ENCODE results near the gene FKBP2. TPM values are rescaled to one million over a fixed set of nuclear protein-coding genes. Genes with fewer than 3 reads are reported as not detected.

FKBP2 gene
- total RNA-seq, 1 donor from 2014 or later = 52.8 TPM

GRCh38 chr11:64286801-64287159 is 45.9 kb downstream of the FKBP2 start:
- no peak for TF ChIP-seq CTCF (conservative IDR thresholded peaks at IDR 0.05)
- Mint-ChIP-seq H3K4me3 (peak overlapping the region; percentile 86), H3K27ac (no peak overlapping the region), H3K4me1 (ENCODE audit: unreplicated experiment) (peaks cover 13% of the 10 kb centered on the region), H3K27me3 (peaks cover 23% of the 10 kb centered on the region), H3K36me3 (peaks cover 10% of the 10 kb centered on the region), H3K9me3 (no peaks in the 10 kb centered on the region)
- no peak for DNase-seq (ENCODE audit: extremely low spot score, unreplicated experiment)

- H3K36me3 Mint-ChIP-seq = peaks cover 10% of the 10 kb centered on the region
- H3K4me3 Mint-ChIP-seq = peak overlapping the region; percentile 69
- no peak overlapping the region for H3K27ac Mint-ChIP-seq
These were observed 46.9 kb downstream of the FKBP2 start for GRCh38 chr11:64287676-64288352.

GRCh38 chr11:64288353-64288750 is 47.5 kb downstream of the FKBP2 start:
- Mint-ChIP-seq H3K4me1 (ENCODE audit: unreplicated experiment) (peaks cover 9% of the 10 kb centered on the region), H3K27me3 (peaks cover 33% of the 10 kb centered on the region), H3K9me3 (no peaks in the 10 kb centered on the region), H3K36me3 (peaks cover 10% of the 10 kb centered on the region), H3K4me3 (no peak overlapping the region), H3K27ac (no peak overlapping the region)
- no peak for TF ChIP-seq CTCF (conservative IDR thresholded peaks at IDR 0.05)
- no peak for DNase-seq (ENCODE audit: extremely low spot score, unreplicated experiment)

More at GRCh38 chr11:64287676-64288352, 46.9 kb downstream of the FKBP2 start:
- Mint-ChIP-seq H3K27me3 (peaks cover 28% of the 10 kb centered on the region), H3K4me1 (ENCODE audit: unreplicated experiment) (peaks cover 12% of the 10 kb centered on the region), H3K9me3 (no peaks in the 10 kb centered on the region)
- DNase-seq (ENCODE audit: extremely low spot score, unreplicated experiment) = no peak
- TF ChIP-seq CTCF (conservative IDR thresholded peaks at IDR 0.05) = no peak

GRCh38 chr11:64289002-64289564 is 48.2 kb downstream of the FKBP2 start:
- DNase-seq (ENCODE audit: extremely low spot score, unreplicated experiment) = no peak
- Mint-ChIP-seq H3K27ac (no peak overlapping the region), H3K36me3 (peaks cover 10% of the 10 kb centered on the region), H3K4me3 (peak overlapping the region; percentile 44), H3K4me1 (ENCODE audit: unreplicated experiment) (peaks cover 9% of the 10 kb centered on the region), H3K27me3 (peaks cover 41% of the 10 kb centered on the region), H3K9me3 (no peaks in the 10 kb centered on the region)
- no peak for TF ChIP-seq CTCF (conservative IDR thresholded peaks at IDR 0.05)

GRCh38 chr11:64290352-64291261 is 49.7 kb downstream of the FKBP2 start:
- DNase-seq (ENCODE audit: extremely low spot score, unreplicated experiment) = no peak
- H3K27me3 Mint-ChIP-seq = peaks cover 56% of the 10 kb centered on the region
- peaks cover 9% of the 10 kb centered on the region for H3K4me1 Mint-ChIP-seq (ENCODE audit: unreplicated experiment)
- TF ChIP-seq CTCF (conservative IDR thresholded peaks at IDR 0.05) = no peak
- no peak overlapping the region for H3K27ac Mint-ChIP-seq
- no peaks in the 10 kb centered on the region for H3K9me3 Mint-ChIP-seq
- H3K4me3 Mint-ChIP-seq = peak overlapping the region; percentile 81
- peaks cover 10% of the 10 kb centered on the region for H3K36me3 Mint-ChIP-seq
